Stimulated activated CD8-positive, alpha-beta memory T cell treated with anti-CD3 and anti-CD28 coated beads, Interleukin-2, amount 100 ng/mL, for 48 hours (primary cell): ENCODE measurements around the gene NUTM2D.
"Not testable (repeated sequence)": the region's sequence is repeated elsewhere in the genome, so short reads cannot be mapped to it uniquely, and the experiment has no call there.

ENCODE experiments used
- DNase-seq, 2 donors: peaks; one replicate each; pipeline ENCODE4 v3.0.0-alpha.2; 2020; ENCODE audit warnings: low read depth in 2 of 2

Gene NUTM2D, protein sequence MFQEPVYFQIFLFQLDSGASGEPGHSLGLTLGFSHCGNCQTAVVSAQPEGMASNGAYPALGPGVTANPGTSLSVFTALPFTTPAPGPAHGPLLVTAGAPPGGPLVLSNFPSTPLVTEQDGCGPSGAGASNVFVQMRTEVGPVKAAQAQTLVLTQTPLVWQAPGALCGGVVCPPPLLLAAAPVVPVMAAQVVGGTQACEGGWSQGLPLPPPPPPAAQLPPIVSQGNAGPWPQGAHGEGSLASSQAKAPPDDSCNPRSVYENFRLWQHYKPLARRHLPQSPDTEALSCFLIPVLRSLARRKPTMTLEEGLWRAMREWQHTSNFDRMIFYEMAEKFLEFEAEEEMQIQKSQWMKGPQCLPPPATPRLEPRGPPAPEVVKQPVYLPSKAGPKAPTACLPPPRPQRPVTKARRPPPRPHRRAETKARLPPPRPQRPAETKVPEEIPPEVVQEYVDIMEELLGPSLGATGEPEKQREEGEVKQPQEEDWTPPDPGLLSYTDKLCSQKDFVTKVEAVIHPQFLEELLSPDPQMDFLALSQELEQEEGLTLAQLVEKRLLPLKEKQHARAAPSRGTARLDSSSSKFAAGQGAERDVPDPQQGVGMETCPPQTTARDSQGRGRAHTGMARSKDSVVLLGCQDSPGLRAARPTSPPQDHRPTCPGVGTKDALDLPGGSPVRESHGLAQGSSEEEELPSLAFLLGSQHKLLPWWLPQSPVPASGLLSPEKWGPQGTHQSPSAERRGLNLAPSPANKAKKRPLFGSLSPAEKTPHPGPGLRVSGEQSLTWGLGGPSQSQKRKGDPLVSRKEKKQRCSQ

DNA sequence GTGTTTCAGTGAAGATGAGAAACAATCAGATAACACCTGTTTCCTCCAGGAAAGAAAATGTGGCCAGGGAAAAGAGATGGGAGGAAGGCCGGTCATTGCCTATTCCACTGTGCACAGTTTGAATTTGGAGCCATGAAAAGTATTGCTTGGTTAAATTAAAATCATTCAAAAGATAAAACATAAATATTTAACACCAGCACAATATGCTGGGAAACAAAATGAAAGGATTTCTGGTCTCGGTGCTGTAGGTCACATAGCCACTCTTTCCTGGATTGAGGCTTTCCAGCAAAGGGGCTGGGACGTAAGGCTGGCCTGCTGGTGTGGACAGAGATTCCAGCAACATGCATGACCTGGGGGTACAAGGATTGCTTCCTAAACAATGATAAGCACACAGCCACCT is at the start of gene NUTM2D:
Gene NUTM2D, plus strand, starts transcription at position 301 of the 400 bp plus-strand sequence. CDS start 522 bp downstream, outside the sequence.
- not testable (repeated sequence) for DNase-seq

DNA sequence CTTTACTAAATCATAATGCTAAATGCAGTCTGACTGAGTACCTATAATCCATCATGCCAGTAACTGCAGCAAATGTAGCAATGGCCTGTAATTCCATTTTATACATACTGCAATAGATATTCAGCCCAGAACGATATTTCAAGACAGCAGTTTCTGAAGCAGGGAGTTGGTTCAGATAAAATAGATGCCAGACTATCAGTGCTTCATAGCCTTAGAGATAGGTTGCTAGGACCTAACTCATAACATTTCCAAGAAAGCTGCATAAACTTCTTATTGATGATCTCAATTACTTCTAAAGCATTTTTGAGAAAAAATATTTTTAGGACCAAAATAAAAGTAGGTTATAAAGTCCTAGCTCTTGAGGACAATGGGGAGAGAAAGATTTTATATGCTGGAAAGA is 48.8 kb upstream of the NUTM2D start:
- not testable (repeated sequence) for DNase-seq

DNA sequence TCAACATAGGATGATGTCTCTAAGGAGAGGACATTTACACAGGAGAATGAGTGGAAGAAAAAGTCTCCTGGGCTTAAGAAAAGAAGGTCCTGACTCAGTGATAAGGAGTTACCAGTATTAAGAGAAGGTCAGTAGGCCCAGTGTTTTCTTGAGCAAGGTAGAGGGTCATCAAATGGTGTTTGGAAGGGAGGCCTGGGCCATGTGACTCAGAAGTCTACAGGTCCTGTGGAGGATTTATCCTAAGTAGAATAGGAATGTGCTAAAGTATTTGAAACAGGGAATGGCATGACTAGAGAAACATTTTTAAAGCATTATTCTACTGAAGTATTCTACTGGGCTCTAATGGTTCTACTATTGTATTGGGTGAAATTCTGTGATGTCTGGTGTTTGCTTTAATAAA is 47.9 kb upstream of the NUTM2D start:
- not testable (repeated sequence) for DNase-seq

DNA sequence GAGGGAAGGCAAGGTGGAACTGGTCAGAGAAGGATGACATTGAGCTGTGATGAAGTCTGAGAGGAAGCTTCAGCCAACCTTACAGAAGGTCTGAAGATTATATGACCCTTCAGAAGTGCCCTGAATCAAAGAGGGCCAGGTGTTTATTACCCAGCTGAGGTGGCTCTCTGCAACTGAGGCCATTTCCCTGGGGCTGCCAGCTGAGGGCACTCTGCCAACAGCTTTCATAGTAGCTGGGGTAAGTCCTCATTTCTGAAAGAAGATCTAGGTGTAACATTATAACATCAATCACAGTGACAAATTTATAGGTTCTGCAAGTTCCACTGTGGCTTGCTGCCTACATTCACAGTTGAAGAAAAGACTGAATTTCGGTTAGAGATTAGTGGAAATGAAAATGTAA is 46.0 kb upstream of the NUTM2D start:
- DNase-seq = not testable (repeated sequence)

DNA sequence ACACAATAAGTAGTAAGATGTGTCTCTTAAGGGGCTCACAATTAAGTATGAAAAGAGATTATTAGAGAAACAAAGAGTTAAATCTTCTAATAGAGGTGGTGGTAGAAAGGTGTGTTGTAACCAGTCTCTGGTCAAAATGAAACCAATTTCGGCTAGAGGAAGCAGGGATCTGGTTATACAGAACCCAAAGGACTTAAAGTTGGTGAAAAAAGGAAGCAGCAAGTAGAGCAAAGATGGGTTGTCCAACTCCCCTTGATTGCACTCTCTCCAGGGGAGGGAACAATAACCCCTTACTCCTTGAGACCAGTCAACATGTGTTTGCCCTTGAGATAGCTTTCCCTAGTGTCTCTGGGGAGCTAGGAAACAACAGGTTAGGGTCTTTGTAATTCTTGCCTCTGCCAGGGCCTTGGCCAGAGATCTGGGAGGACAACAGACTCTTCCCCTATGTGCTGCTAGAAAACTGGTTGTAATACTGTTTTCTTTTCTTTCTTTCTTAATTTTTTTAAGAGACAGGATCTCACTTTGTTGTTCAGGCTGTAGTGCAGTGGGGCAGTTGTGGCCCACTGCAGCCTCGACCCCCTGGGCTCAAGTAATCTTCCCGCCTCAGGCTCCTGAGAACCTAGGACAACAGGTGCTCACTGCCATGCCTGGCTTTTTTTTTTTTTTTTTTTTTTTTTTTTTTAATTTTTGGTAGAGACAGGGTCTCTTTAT is 43.7 kb upstream of the NUTM2D start:
- DNase-seq = not testable (repeated sequence)

DNA sequence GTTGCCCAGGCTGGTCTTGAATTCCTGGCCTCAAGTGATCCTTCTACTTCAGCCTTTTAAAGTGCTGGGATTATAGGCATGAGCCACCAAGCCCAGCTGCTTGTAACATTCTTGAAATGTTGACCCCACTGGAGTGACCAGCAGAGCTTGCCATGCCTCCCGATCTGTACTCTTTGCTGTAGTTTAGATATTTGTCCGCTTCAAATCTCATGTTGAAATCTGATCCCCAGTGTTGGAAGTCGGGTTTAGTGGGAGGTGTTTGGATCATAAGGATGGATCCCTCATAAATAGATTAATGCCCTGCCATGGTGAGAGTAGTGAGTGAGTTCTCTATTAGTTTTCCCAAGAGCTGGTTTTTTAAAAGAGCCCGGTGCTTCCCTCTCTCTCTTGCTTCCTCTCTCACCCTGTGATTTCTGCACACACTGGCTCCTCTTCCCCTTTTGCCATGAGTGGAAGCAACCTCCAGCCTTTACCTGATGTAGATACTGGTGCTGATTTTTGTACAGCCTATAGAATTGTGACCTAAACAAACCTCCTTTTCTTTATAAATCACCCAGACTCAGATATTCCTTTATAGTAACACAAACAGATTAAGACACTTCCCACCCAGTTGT is 43.1 kb upstream of the NUTM2D start:
- DNase-seq = not testable (repeated sequence)

DNA sequence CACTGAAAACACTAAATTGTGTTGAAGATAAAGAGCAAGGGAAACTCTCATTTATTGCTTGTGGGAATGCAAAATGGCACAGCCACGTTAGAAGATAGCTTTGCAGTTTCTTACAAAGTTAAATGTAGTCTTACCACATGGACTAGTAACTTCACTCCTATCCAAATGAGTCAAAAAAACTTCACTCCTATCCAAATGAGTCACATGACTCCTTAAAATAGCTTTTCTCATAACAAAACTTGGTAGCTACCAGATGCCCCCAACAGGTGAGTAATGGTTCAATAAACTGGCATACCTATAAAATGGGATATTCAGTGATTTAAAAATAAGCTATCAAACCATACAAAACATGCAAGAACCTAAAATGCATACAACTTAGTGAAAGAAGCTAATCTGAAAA is 36.0 kb upstream of the NUTM2D start:
- DNase-seq = not testable (repeated sequence)

DNA sequence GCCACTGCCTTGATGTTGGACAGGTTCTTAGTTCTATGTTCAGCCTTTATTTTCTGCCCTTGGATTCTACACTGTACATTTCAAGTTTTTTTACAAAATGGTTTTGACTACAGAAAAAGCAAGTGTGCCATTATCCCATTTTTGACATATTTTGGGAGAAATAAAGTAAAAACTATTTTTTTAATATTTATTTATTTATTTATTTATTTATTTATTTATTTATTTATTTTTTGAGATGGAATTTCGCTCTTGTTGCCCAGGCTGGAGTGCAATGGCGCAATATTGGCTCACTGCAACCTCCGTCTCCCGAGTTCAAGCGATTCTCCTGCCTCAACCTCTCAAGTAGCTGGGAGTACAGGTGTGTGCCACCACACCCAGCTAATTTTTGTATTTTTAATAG is 33.0 kb upstream of the NUTM2D start:
- DNase-seq = not testable (repeated sequence)

DNA sequence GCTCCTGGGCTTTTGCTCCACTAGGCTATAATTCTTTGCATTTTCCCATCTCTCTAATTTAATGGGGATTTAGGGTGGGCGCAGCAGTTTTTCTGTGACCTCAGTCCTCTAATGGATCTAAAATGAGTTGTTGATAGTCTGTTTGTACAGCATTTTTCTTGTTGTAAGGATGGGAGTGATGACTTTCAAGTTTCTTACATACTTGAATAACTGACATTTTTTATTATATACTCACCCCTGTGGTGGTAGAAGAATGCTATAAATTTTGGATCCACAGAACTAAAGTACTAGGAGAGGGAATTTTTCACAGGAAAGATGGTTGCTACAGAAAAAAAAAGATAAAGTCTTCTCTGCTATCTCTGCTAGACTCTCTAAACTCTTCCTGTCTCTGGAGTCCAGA is 29.6 kb upstream of the NUTM2D start:
- DNase-seq = not testable (repeated sequence)

DNA sequence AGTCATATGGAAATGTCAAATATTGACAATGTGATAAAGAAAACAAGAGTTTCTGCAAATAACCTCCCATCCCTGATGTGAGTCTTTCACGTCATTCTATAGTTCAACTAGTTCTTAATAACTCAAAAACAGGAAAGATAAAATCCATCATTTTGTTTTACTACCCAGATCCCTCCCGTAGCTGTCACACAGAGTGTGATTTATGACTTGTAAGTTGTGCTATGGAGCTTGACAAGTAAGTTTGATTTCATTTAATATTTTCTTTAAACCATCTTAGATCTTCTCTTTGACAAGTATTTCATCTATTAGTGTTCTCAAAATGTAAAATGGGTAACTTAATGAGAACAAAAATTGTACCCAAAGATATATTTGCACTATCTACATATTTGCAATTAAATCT is 28.4 kb upstream of the NUTM2D start:
- not testable (repeated sequence) for DNase-seq

DNA sequence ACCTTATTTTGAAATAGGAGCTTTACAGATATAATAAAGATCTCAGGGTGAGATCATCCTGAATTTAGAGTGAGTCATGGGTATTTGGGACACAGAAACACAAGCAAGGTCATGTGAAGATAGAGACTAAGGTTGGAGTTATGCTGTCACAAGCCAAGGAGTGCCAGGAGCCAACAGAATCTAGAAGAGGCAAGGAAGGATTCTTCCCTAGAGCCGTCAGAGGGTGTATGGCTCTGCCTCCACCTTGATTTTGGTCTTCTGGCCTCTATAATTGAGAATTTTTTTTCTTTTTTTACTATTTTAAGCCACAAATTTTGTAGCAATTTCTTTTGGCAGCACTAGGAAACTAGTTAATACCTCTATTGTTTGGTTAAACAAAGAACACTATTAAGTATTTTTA is 24.9 kb upstream of the NUTM2D start:
- not testable (repeated sequence) for DNase-seq

DNA sequence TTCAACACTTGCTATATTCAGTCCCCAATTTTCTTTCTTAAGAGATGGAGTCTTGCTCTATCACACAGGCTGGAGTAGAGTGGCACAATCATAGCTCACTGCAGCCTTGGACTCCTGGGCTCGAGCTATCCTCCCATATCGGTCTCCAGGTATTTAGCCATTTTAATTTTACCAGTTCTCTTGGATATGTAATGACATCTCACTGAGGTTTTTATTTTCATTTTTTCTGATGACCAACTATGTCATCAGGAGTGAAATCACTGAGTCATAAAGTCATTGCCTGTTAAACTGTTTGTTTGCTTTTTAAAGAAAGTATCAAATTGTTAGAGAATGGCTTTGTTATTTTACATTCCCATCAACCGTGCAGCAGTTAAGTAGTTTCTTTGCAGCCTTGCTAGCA is 17.1 kb upstream of the NUTM2D start:
- not testable (repeated sequence) for DNase-seq

DNA sequence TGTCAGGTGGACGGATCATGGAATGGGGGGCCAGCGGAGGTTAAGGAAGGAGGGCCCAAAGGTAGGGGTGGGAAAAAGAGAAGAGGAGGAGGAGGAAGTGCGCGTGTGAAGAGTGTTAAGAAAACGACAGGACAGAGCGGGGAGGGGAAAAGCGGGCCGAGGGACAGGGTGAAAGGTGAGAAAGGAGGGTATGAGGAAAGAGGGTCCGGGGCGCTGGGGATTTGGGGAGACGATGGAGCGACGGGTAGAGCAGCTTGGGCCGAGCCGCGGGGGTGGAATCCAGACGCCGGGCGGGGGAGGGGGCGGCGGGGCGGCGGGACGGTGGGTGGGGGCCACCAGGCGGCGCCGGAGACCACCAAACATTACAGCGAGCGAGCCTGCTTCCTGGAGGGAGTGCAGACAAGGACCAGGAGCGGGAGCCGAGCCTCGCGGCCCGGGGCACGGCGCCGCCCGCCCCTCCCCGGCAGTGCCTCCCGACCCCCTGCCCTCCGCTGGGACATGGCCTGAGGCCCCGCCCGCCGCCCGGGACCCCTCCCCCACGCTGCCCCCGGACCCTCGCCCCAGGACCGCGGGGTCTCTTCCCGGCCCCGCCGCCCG is 15.9 kb upstream of the NUTM2D start:
- DNase-seq = not testable (repeated sequence)

DNA sequence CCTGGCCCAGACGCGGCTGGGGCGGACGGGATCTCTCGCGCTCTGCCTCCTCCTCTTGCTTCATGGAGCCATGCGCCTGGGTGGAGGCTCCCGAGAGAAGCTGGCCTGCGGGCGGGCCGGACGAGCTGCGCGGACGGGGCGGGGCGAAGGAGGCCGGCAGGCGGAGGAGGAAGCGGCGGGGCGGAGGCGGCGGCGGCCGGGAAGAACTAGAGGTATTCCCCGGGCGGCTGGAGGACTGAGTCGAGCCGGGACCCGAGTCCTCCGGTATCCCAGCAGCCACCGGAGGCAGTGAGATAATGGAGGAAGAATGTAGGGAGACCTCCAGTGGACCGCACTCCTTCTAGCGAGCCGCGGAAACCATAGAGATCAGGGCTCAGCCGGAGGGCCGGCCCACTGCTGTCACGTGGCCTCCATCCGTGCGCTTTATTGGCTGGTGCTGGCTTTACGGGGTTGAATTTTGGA is 15.3 kb upstream of the NUTM2D start:
- DNase-seq = peak; percentile 67 to 73

DNA sequence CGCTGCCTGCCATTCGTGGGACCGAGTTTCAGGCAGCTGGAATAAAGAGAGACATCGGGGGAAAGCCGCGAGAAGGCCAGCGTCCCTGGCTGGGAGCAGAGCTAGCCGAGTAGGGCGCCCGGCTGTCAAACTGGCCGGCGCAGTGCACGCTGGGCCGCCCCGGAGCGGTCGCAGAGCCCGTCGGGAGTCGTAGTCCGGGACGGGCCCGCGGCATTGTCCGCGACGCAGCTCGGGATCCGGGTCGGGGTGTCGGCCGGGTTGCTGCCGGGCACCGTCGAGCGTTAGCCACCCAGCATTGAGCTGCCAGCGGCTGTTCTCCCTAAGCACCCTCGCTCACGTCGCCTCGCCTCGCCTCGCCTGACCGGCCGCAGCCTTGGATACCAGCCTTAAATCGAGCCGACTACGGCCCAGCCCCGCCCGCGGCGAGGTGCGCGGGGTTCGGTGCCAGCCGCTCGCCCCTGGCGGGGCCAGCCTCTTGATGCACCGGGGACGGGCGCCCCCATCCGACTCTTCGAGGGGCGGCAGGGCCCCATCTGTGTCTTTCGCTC is 14.8 kb upstream of the NUTM2D start:
- DNase-seq = peak; percentile 70 to 74

DNA sequence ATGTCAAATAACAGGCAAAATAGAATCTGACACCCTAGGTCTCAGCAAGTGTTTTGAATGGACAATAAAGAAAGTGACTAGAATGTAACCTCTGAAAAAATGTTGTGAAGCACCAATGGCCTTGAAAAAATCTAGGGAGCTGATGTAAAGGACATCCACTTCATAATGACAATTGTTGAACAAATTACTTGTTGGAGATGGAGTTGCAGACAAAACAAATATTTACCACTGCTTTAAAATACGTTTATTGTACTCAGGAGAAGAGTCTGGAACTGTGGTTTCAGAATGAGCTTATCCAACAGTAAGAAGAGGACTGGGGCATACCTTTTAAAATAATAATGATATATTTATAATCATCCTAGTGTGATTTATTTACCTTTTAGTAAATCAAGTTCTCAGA is 11.8 kb upstream of the NUTM2D start:
- DNase-seq = not testable (repeated sequence)

DNA sequence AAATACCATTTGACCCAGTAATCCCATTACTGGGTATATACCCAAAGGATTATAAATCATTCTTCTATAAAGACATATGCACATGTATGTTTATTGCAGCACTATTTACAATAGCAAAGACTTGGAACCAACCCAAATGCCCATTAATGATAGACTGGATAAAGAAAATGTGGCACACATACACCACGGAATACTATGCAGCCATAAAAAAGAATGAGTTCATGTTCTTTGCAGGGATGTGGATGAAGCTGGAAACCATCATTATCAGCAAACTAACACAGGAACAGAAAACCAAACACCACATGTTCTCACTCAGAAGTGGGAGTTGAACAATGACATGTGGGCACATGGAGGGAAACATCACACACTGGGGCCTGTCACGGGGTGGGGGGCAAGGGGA is 7.4 kb upstream of the NUTM2D start:
- DNase-seq = not testable (repeated sequence)

DNA sequence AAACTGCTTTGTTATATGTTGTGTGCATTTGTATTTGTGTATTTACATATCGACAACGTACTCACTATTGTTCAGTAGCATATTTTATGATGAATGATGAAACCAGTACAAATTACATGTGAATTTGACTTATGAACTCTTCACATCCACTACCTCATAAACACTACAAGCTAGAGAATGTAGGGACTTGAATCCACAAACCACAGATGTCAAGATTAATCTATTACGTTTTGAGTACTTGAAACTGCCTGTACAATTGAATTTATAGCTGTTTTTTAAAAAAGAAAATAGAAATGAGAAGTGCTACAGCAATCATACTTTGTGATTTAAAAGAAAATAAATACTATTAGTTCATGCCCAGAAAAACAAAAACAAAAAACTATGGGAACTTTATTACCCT is 4.7 kb upstream of the NUTM2D start:
- DNase-seq = not testable (repeated sequence)

DNA sequence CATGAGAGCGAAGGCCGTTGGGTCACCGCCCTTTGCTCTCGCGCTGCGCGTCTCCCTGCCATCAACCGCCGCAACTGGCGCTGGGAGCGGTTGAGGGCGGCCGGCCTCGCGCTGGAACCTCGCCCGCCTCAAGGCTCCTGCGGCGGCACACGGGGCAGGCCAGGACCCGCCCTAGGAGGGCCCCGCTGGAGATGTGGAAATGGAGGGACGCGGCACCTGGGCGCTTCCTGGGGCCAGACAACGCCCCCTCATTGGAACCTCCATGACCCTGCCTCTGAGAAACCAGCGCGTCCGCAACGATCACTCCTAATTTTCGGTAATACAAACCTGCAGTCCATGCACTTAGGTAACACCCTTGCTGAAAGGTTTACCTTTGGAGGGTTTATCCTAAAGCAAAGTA is 2.4 kb upstream of the NUTM2D start:
- DNase-seq = not testable (repeated sequence)

DNA sequence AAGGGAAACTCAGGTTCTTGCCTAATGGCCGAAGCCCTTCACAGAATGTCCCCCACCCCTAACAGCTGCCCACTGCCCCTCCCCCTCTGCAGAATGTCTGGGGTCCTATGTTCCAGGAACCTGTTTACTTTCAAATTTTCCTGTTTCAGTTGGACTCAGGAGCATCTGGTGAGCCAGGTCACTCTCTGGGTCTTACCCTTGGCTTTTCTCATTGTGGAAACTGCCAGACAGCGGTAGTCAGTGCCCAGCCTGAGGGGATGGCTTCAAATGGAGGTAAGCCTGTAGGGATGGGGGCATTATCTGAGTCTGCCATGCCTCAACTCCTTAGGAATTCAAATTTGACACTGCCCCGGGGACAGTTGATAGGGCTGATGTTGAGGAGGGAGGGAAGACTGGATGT is 615 bp downstream of the NUTM2D start:
- not testable (repeated sequence) for DNase-seq
